H9 (cell line): ENCODE data around the gene SCNM1. TPM values are rescaled to one million over a fixed set of nuclear protein-coding genes. Genes with fewer than 3 reads are reported as not detected.
A peak's percentile ranks its signal among the peaks of the same experiment; 100 is the strongest.

ENCODE experiments used
- DNase-seq: peaks from one replicate; pipeline ENCODE4 v3.0.0-alpha.2; 2017
- H2AFZ ChIP-seq: one replicate; pipeline ENCODE4 v1.6.1; 2013; ENCODE audit warnings: mild to moderate bottlenecking, low read length, control low read depth, moderate library complexity
- H2AK5ac ChIP-seq: 2 replicates; pipeline ENCODE4 v1.6.1; 2013; ENCODE audit warnings: low read length, control low read depth, mixed read lengths; ENCODE audit not compliant: insufficient read length
- H2BK120ac ChIP-seq: one replicate; pipeline ENCODE4 v1.6.1; 2013; ENCODE audit warnings: low read depth, mild to moderate bottlenecking, low read length, control low read depth, inconsistent platforms; ENCODE audit not compliant: poor library complexity, severe bottlenecking
- H2BK12ac ChIP-seq: 2 replicates; pipeline ENCODE4 v1.6.1; 2013; ENCODE audit warnings: low read length, control low read depth, mixed read lengths, low read depth; ENCODE audit not compliant: insufficient read length
- H2BK15ac ChIP-seq: 2 replicates; pipeline ENCODE4 v1.6.1; 2013; ENCODE audit warnings: low read depth, low read length, control low read depth
- H2BK20ac ChIP-seq: one replicate; pipeline ENCODE4 v1.6.1; 2013; ENCODE audit warnings: low read depth, mild to moderate bottlenecking, low read length, control low read depth, inconsistent platforms; ENCODE audit not compliant: poor library complexity, severe bottlenecking
- H2BK5ac ChIP-seq: 2 replicates; pipeline ENCODE4 v1.6.1; 2013; ENCODE audit warnings: low read length, control low read depth, mixed read lengths; ENCODE audit not compliant: insufficient read length
- H3K14ac ChIP-seq: 2 replicates; pipeline ENCODE4 v1.6.1; 2013; ENCODE audit warnings: low read length, control low read depth; ENCODE audit not compliant: insufficient read depth
- H3K18ac ChIP-seq: 2 replicates; pipeline ENCODE4 v1.6.1; 2013; ENCODE audit warnings: low read depth, mild to moderate bottlenecking, mixed read lengths, low read length, control low read depth; ENCODE audit not compliant: insufficient read length
- H3K23ac ChIP-seq: 2 replicates; pipeline ENCODE4 v1.6.1; 2013; ENCODE audit warnings: low read length, control low read depth, mixed read lengths, low read depth; ENCODE audit not compliant: insufficient read length
- H3K23me2 ChIP-seq: 2 replicates; pipeline ENCODE4 v1.6.1; 2013; ENCODE audit warnings: low read depth, mild to moderate bottlenecking, mixed read lengths, low read length, control low read depth; ENCODE audit not compliant: insufficient read length, poor library complexity, severe bottlenecking
- H3K27ac ChIP-seq: 2 replicates; pipeline ENCODE4 v1.5.1; 2013; ENCODE audit warnings: low read length, control low read depth, mixed read lengths, low read depth; ENCODE audit not compliant: insufficient read length
- H3K27me3 ChIP-seq: 2 replicates; pipeline ENCODE4 v1.6.1; 2013; ENCODE audit warnings: low read length, control low read depth, inconsistent platforms; ENCODE audit not compliant: insufficient read depth
- H3K4ac ChIP-seq: 2 replicates; pipeline ENCODE4 v1.6.1; 2013; ENCODE audit warnings: low read depth, mild to moderate bottlenecking, control low read depth, inconsistent platforms, low read length, moderate library complexity
- H3K4me1 ChIP-seq: 2 replicates; pipeline ENCODE4 v1.6.1; 2013; ENCODE audit warnings: low read length, control low read depth, inconsistent platforms; ENCODE audit not compliant: insufficient read depth
- H3K4me2 ChIP-seq: 2 replicates; pipeline ENCODE4 v1.6.1; 2013; ENCODE audit warnings: low read length, control low read depth, mixed read lengths; ENCODE audit not compliant: insufficient read length, insufficient read depth
- H3K56ac ChIP-seq: 2 replicates; pipeline ENCODE4 v1.6.1; 2013; ENCODE audit warnings: low read depth, mild to moderate bottlenecking, mixed read lengths, low read length, control low read depth; ENCODE audit not compliant: insufficient read length
- H3K79me1 ChIP-seq: 2 replicates; pipeline ENCODE4 v1.6.1; 2013; ENCODE audit warnings: low read depth, mild to moderate bottlenecking, moderate library complexity, low read length, control low read depth, inconsistent platforms; ENCODE audit not compliant: insufficient read depth, poor library complexity, severe bottlenecking
- H3K79me2 ChIP-seq: 2 replicates; pipeline ENCODE4 v1.6.1; 2013; ENCODE audit warnings: low read length, control low read depth, inconsistent platforms; ENCODE audit not compliant: insufficient read depth
- H3K9ac ChIP-seq: 2 replicates; pipeline ENCODE4 v1.6.1; 2013; ENCODE audit warnings: low read length, control low read depth, mixed read lengths; ENCODE audit not compliant: insufficient read length; ENCODE audit errors: extremely low read depth
- H3K9me3 ChIP-seq: one replicate; pipeline ENCODE4 v1.6.1; 2013; ENCODE audit warnings: low read depth, low read length, inconsistent platforms; ENCODE audit not compliant: control insufficient read depth
- H3T11ph ChIP-seq: one replicate; pipeline ENCODE4 v1.6.1; 2013; ENCODE audit warnings: mild to moderate bottlenecking, low read length, control low read depth, inconsistent platforms
- H4K20me1 ChIP-seq: one replicate; pipeline ENCODE4 v1.6.1; 2013; ENCODE audit not compliant: control insufficient read depth, insufficient read length, insufficient read depth
- H4K5ac ChIP-seq: 2 replicates; pipeline ENCODE4 v1.6.1; 2013; ENCODE audit warnings: low read depth, mild to moderate bottlenecking, mixed read lengths, low read length, control low read depth; ENCODE audit not compliant: insufficient read length
- H4K8ac ChIP-seq: replicated peaks from 2 replicates; pipeline ENCODE4 v1.6.1; 2013; ENCODE audit warnings: low read length, control low read depth, mixed read lengths, low read depth; ENCODE audit not compliant: insufficient read length
- H4K91ac ChIP-seq: 2 replicates; pipeline ENCODE4 v1.6.1; 2013; ENCODE audit warnings: low read depth, mild to moderate bottlenecking, moderate library complexity, mixed read lengths, low read length, control low read depth; ENCODE audit not compliant: insufficient read length
- H3K27ac Mint-ChIP-seq, 3 experiments: 2 replicates in 2 of 3; 3 replicates in 1 of 3; pipeline ENCODE4 v1.8.0; 2020 to 2021; ENCODE audit warnings: mixed read lengths in 3 of 3, mild to moderate bottlenecking in 1 of 3, moderate library complexity in 1 of 3
- H3K27me3 Mint-ChIP-seq: 2 replicates; pipeline ENCODE4 v1.8.0; 2021; ENCODE audit warnings: low read depth, mild to moderate bottlenecking, moderate library complexity, mixed read lengths
- H3K36me3 Mint-ChIP-seq, 3 experiments: 2 replicates in 2 of 3; 3 replicates in 1 of 3; pipeline ENCODE4 v1.8.0; 2020 to 2021; ENCODE audit warnings: low read depth in 3 of 3, mixed read lengths in 3 of 3; ENCODE audit not compliant: insufficient read depth in 1 of 3
- H3K4me1 Mint-ChIP-seq, 2 experiments: 2 replicates each; pipeline ENCODE4 v1.8.0; 2020; ENCODE audit warnings: mixed read lengths in 2 of 2
- H3K4me3 Mint-ChIP-seq, 2 experiments: 2 replicates in 1 of 2; 3 replicates in 1 of 2; pipeline ENCODE4 v1.8.0; 2020 to 2021; ENCODE audit warnings: mild to moderate bottlenecking in 2 of 2, mixed read lengths in 2 of 2, moderate library complexity in 1 of 2
- H3K9me3 Mint-ChIP-seq, 2 experiments: 2 replicates in 1 of 2; 3 replicates in 1 of 2; pipeline ENCODE4 v1.8.0; 2020; ENCODE audit warnings: mild to moderate bottlenecking in 2 of 2, mixed read lengths in 2 of 2, moderate library complexity in 1 of 2
- CTCF ChIP-seq: fragments of 200-600 bp; sonication (generic); conservative IDR thresholded peaks from 3 replicates; pipeline ENCODE4 v1.8.0; 2021; ENCODE audit warnings: antibody characterized with exemption, mild to moderate bottlenecking
- WGBS: extraction: QIAGEN DNeasy Blood & Tissue Kit; methylation state at CpG from one replicate; pipeline ENCODE4 v1.1.7; 2013; ENCODE audit warnings: missing lambda C conversion rate, low lambda C conversion rate, mixed read lengths; ENCODE audit not compliant: insufficient read length; ENCODE audit errors: extremely low coverage; 5-methylcytosine and 5-hydroxymethylcytosine counted together
- total RNA-seq: library from RNA; stranded (reverse); gene quantifications from 2 replicates; pipeline ENCODE4 v1.2.1, GENCODE V29; 2021

SCNM1 gene
- total RNA-seq, 1 experiment from 2014 or later = 60.5 TPM

- Histone ChIP-seq H3K4me1 (peaks cover 22% of the 10 kb centered on the region; the same call in 1 of the 2 replicates), H4K5ac (no peak overlapping the region), H4K20me1 (peaks cover 4% of the 10 kb centered on the region), H2BK20ac (no peak overlapping the region), H2AFZ (no peak overlapping the region), H2BK12ac (no peak overlapping the region), H3K79me1 (no peaks in the 10 kb centered on the region), H2BK15ac (no peak overlapping the region), H4K8ac (no peak overlapping the region), H3K27ac (no peak overlapping the region), H3K4ac (no peak overlapping the region), H3K23me2 (peaks cover 24% of the 10 kb centered on the region), H3K18ac (no peak overlapping the region), H3K4me2 (peak overlapping the region; percentile 90), H4K91ac (no peak overlapping the region), H2BK5ac (no peak overlapping the region), H2AK5ac (no peak overlapping the region), H3K27me3 (no peaks in the 10 kb centered on the region; the same call in 1 of the 2 replicates), H3T11ph (no peak overlapping the region), H3K9ac (peak overlapping the region; percentile 51), H3K79me2 (no peaks in the 10 kb centered on the region), H2BK120ac (no peak overlapping the region), H3K14ac (0 out of 2 replicates have a peak overlapping the region, but pooled peaks have one; percentile 8), H3K56ac (no peak overlapping the region), H3K9me3 (no peaks in the 10 kb centered on the region), H3K23ac (no peak overlapping the region)
- Mint-ChIP-seq H3K27ac (peak overlapping the region in 1 of 3 experiments; percentile 50; a peak in 1 of 7 replicates), H3K27me3 (peaks cover 31% of the 10 kb centered on the region), H3K4me1 (peaks cover 34 to 43% of the 10 kb centered on the region in 2 experiments), H3K4me3 (peak overlapping the region; percentile 85 to 86), H3K36me3 (peaks cover 0 to 2% (median 0%) of the 10 kb centered on the region in 3 experiments; a peak in 1 of 7 replicates), H3K9me3 (no peaks in the 10 kb centered on the region)
- TF ChIP-seq CTCF = no peak
- no peak for DNase-seq
- no CpG with 5 or more reads among the region's 43 CpGs for WGBS
These were observed 20.5 kb upstream of the SCNM1 start for GRCh38 chr1:151145304-151146071.
